ENCODE results near the gene RAPGEF4.

GRCh38 chr2:172930871-172931255 is 195.2 kb downstream of the RAPGEF4 start:
- TF ChIP-seq ZNF121 (CRISPR knock-in tag; conservative IDR thresholded peaks at IDR 0.05) (no peak), EP300 (IDR thresholded peaks at IDR 0.05; ENCODE audit: low read length) (no peak), KAT8 (IDR thresholded peaks at IDR 0.05; ENCODE audit: low read depth) (no peak), CTCF (IDR thresholded peaks at IDR 0.05 in 2 of 3, conservative IDR thresholded peaks at IDR 0.05 in 1 of 3; ENCODE audit: insufficient read depth in 2 of 3, low read depth in 1 of 3, low read length in 3 of 3) (no peak), BCOR (IDR thresholded peaks at IDR 0.05) (no peak), ZNF431 (CRISPR knock-in tag; IDR thresholded peaks at IDR 0.05) (no peak), U2AF2 (optimal IDR thresholded peaks at IDR 0.05; ENCODE audit: low read depth, low read length) (no peak), ZNF217 (CRISPR knock-in tag; IDR thresholded peaks at IDR 0.05) (no peak)

Data from K562 (cell line).